Retinal pigment epithelial cell (primary cell): ENCODE measurements around the gene PTPN14.

Experiments used
- DNase-seq: peaks from one replicate; pipeline ENCODE4 v3.0.0-alpha.2; 2010; ENCODE audit warnings: low read depth
- H3K4me3 ChIP-seq: 2 replicates; pipeline ENCODE4 v1.5.1; 2011; ENCODE audit warnings: mild to moderate bottlenecking, low read length, control low read depth, moderate library complexity
- CTCF ChIP-seq: conservative IDR thresholded peaks from 2 replicates; pipeline ENCODE4 v1.5.1; 2011; ENCODE audit warnings: low read depth, low read length, control low read depth, inconsistent platforms

PTPN14 gene

DNA sequence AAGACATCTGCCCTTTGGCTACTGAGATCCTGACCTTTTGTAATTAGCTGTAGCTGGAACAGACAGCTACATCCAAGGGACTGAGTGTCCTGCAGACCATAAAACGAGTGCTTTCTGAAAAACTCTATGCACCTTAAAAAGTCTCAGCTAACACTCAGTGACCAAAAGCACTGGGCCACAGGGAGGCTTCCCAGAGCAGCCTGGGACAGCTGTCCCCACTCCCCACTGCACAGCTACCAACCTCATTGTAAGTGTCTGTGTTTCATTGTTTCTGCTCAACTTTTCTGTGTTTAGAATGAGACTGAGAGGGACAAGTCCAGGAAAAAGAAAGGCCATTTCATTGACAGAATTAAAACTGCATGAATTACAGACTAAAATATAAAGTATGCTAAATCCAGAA is 189.8 kb downstream of the PTPN14 start:
- DNase-seq = no peak
- no peak for TF ChIP-seq CTCF

DNA sequence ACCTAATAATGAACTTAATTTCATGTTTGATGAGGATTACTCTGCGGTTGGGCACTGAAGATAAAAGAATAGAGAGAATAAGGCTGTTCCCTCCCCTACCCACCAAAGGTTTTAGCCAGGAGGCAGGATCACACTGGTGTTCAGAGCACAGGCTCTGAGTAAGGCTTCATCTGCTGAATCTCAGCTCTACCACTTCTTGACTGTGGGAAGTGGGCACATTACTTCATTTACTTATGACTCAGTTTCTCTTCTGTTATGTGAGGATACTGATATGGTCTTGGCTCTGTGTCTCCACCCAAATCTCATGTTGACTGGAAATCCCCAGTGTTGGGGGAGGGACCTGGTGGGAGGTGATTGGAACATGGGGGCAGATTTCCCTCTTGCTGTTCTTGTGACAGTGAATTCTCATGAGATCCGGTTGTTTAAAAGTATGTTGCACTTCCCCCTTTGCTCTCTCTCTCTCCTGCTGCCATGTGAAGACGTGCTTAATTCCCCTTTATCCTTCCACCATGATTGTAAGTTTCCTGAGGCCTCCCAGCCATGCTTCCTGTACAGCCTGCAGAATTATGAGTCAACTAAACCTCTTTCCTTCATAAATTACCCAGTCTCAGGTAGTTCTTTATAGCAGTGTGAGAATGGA is 190.8 kb downstream of the PTPN14 start:
- no peak for TF ChIP-seq CTCF
- no peak overlapping the region for H3K4me3 ChIP-seq
- no peak for DNase-seq

More for the DNA sequence above, 189.8 kb downstream of the PTPN14 start:
- no peak overlapping the region for H3K4me3 ChIP-seq

DNA sequence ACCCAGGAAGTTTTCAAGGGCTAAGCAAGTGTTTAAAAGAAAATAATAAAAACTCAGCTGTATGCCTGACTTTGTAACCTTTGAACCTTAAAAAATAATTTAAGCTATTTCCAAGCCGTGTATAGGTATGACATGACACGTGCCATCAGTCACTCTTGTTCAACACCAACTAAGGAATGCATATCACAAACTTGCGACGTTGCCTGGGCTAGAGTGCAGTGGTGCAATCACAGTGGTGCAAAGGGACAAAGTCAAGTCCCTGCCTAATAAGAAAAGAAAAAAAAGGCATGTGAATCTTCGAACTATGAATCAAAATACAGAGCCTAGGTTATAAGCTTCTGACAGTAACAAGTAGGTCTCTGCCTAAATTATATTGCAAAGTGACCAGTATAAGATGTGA is 191.3 kb downstream of the PTPN14 start:
- no peak for DNase-seq
- no peak overlapping the region for H3K4me3 ChIP-seq
- no peak for TF ChIP-seq CTCF

DNA sequence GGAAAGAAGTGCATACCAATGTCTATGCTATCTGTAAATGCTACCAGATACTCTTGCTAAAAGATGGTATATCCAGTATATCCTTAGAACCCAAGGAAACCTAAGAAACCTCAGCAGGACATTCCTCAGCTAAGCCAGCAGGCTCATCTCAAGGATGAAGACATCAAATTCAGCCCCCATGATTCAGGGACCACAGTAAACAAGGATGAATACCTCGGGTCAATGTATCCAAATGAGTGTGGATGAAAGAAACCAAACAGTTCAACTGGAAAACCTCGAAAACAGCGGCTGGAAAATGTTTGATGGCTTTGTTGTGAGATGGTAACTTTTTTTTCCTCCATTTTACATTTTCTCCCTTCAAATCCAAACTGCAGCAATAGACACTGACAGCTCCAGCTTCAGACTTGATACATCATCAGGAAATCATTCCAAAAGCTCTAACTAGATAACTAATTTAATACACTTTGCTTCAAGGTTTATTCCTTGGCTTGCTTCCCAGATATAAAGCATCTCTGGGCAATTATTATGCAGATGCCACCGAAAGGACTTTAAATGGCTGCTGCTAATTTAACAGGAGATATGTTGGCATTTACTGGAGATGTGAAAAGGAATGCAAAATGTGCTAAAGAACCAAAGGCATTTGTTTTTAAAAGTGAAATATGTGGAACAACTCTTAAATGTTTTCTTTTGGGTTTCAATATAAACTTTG is 196.8 kb downstream of the PTPN14 start:
- DNase-seq = no peak
- TF ChIP-seq CTCF = no peak

DNA sequence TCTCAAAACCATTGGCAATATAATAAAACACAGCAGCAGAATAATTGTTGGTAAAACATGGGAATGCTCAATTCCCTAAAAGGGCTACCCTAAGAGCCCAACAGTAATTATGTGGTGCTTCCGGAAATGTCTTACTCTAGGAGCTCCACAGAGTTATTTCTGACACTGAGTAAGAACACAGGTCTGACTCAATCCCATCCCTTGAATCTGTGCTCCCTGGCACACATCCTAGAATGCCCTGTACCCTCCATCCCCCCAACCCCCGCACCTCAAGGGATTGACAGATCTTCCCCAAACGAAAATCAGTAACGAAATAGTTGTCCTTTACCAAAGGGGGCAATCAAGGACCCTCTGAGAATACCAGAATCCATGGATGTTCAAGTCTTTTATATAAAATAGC is 198.6 kb downstream of the PTPN14 start:
- H3K4me3 ChIP-seq = no peak overlapping the region
- no peak for DNase-seq
- TF ChIP-seq CTCF = no peak

More for the DNA sequence above, 196.8 kb downstream of the PTPN14 start:
- no peak overlapping the region for H3K4me3 ChIP-seq

GRCh38 chr1:214351551-214352277 is 199.7 kb downstream of the PTPN14 start:
- DNase-seq = no peak
- no peak for TF ChIP-seq CTCF
- H3K4me3 ChIP-seq = no peak overlapping the region
